ENCODE measurements around the gene BNC2.
A peak's percentile ranks its signal among the peaks of the same experiment; 100 is the strongest.
"Not testable (repeated sequence)": the region's sequence is repeated elsewhere in the genome, so short reads cannot be mapped to it uniquely, and the experiment has no call there.

The BNC2 gene, protein sequence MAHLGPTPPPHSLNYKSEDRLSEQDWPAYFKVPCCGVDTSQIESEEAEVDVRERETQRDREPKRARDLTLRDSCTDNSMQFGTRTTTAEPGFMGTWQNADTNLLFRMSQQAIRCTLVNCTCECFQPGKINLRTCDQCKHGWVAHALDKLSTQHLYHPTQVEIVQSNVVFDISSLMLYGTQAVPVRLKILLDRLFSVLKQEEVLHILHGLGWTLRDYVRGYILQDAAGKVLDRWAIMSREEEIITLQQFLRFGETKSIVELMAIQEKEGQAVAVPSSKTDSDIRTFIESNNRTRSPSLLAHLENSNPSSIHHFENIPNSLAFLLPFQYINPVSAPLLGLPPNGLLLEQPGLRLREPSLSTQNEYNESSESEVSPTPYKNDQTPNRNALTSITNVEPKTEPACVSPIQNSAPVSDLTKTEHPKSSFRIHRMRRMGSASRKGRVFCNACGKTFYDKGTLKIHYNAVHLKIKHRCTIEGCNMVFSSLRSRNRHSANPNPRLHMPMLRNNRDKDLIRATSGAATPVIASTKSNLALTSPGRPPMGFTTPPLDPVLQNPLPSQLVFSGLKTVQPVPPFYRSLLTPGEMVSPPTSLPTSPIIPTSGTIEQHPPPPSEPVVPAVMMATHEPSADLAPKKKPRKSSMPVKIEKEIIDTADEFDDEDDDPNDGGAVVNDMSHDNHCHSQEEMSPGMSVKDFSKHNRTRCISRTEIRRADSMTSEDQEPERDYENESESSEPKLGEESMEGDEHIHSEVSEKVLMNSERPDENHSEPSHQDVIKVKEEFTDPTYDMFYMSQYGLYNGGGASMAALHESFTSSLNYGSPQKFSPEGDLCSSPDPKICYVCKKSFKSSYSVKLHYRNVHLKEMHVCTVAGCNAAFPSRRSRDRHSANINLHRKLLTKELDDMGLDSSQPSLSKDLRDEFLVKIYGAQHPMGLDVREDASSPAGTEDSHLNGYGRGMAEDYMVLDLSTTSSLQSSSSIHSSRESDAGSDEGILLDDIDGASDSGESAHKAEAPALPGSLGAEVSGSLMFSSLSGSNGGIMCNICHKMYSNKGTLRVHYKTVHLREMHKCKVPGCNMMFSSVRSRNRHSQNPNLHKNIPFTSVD

DNA sequence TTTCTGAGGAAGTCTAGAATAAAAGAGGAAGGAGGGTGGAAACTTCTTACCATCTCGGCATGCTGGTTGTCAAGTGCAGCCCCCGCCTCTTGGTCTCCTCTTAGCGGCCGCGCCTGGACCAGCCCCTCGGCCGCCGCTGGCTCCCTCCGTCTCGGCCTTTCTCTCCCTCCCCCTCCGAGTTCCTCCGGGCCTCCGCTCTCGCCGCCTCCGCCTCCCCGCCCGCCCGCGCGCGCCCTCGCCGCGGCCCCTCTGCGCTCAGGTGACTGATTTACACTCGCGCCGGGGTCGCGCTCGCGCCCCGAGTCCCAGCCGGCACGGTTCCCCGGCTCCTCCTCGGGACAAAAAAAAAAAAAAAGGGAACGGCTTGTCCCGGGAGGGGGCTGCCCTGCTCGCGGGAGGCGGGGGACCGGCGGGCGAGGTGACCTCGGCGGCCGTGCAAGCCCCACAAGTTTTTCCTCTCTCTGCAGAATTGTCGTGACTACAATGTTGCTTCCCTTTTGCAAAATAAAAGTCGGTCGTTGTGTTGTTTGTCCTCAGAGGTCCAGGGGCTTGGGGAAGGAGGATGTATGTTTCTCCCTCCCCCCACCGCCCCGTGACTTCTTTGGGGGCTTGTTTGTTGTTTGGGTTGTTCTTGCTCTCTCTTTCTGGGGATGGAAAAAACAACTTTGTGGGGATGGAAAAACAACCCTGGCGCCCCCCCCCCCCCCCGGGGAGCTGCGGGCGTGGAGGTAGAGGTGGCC lies at the start of gene BNC2:
Gene BNC2 (minus strand): TSS at position 75 of the 740 bp plus-strand sequence. CDS start 22 bp downstream, at position 53.
- DNase-seq (ENCODE audit: low spot score): peak; percentile 89

DNA sequence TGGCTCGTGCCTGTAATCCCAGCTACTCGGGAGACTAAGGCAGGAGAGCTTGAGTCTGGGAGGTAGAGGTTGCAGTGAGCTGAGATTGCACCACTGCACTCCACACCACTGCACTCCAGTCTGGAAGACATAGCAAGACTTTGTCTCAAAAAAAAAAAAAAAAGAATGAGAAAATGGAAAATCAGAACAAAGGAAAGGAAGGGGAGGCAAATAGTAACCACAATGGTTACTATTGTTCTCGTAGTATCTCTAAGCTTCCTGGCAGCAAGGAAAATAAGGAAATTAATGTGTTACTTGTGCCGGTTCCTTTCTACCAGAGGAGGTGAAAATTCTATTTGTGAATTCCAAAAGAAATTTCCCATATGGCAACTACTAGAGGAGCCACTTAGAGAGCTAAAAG lies 48.5 kb upstream of the BNC2 start:
- DNase-seq (ENCODE audit: low spot score): no peak

DNA sequence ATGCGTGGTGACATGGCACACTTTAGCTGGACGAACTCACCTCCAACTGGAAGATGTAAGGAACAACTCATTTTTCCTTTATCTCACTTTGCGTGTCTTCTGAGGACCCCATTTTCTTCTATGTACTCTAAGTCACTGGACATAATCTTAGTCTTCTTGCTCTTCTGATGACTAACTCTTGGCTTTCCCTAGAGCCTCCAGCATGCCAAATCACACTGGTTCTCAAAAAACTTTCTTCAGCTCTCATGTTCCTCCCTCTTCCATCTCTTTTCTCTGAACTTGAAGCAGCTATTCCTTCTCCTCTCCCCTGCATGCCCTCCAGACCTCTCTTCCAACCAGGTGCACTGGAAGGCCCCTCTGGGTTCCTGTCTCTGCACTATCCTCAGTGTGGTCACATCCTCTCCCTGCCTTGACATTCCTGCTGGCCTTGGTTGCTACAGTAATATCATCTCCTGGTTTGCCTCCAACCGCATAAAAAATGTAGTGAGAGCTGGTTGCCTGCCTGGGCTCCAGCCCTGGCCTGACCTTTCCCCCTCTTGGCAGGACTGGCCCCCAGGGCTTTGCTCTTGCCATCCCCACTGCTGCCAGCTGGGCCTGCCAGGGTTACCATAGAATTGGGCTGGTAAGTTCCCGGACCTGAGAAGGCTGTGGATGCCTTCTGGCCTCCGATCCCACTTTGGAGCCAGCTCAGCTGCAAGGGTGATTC lies 44.8 kb upstream of the BNC2 start:
- DNase-seq (ENCODE audit: low spot score): no peak

DNA sequence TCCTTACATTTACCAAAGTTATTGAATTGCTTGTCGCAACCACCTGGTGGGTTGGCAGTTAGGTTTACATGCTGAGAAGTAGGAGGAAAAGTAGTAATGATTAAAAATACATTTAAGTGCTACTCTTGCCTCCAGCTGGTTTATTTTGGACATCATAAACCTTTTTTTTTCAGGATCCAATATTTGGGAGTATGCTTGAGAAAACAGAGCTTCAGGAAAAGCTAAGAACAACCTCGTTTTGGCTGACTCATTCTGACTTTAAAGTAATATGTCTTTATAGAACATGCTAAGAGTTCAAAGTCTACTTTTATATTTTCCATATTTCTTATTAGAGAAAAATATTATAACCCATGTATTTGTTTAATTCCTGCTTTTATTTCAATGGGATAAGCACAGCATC lies 41.7 kb upstream of the BNC2 start:
- DNase-seq (ENCODE audit: low spot score): no peak

DNA sequence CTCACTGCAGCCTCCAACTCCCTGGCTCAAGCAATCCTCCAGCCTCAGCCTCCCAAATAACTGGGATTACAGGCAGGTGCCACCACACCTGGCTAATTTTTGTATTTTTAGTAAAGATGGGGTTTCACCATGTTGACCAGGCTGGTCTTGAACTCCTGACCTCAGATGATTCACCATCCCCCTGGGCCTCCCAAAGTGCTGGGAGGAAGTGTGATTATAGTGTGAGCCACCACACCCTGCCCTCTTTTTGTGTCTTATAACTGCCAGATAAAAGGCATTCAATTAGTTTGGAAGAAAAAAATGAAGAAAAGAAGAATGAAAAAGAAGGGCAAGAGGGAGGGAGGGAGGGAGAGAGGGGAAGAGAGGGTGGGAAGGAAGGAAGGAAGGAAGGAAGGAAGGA lies 37.7 kb upstream of the BNC2 start:
- DNase-seq (ENCODE audit: low spot score): not testable (repeated sequence)

GRCh38 chr9:16904655-16905054 lies 34.2 kb upstream of the BNC2 start:
- no peak for DNase-seq (ENCODE audit: low spot score)

DNA sequence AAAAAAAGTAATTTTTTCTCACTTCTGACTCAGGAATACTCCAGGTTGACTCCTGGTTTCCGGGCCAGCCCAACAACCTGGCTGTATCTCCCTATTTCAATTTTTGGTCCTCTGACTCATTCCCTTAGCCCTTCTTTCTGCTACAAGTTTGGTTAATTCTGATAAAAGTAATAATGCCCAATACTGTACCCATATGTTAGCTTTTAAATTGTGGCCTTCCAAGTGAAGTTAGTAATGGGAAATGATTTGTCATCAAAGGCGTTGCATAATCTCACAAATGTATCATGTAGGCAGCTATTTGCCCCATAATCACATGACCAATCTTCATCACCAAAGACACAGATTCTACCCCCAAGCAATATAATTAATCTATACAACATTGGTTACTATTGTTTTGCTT lies 31.1 kb upstream of the BNC2 start:
- DNase-seq (ENCODE audit: low spot score): no peak

GRCh38 chr9:16899606-16900005 lies 29.1 kb upstream of the BNC2 start:
- no peak for DNase-seq (ENCODE audit: low spot score)

DNA sequence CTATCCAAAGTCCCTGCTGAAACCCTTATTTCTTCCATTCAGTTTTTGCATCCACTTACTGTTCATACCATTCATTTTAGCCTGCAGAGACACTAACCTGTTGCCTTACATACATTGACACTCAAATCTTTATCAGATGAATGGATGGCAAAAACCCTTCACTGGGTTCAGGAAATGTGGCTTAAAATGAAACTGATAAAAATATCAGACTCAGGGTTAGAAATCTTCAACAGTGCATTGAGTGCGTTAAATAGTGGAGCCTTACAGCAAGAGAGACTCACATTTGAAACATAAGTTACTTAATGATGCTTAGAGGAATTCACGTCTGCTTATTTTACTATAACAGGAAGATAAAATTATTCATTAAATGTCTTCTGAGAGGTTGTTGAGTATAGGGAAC lies 28.0 kb upstream of the BNC2 start:
- DNase-seq (ENCODE audit: low spot score): no peak

DNA sequence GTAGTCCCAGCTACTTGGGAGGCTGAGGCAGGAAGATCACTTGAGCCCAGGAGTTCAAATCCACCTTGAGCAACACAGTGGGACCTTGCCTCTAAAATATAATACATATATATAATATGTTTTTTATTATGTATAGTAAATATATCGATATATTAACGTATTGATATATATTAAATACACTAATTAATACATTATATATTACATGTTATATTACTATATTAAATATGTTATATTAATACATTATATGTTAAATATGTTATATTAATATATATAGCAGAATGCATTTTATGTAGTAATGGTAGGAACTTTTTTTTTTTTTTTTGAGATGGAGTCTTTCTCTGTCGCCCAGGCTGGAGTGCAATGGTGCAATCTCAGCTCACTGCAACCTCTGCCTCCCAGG lies 18.1 kb upstream of the BNC2 start:
- no peak for DNase-seq (ENCODE audit: low spot score)

DNA sequence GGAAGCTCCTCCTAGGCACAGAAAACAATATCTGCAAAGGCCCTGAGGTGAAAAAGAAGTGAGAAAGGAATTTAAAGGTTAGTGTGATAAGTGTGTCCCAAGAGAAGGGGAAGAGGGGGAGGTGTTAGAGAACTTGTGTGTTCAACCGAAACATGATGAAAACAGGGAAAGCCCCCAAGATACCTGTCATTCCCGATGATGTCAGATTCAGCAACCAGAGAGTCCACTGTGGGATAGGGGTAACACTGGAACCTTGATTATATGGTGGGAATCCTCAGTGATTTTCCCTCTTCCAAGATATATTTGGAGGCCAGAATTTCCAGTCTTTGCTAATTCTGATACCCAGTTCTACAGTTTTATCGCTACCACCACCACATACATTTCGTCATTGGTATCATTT lies 15.5 kb upstream of the BNC2 start:
- no peak for DNase-seq (ENCODE audit: low spot score)

- no peak for DNase-seq (ENCODE audit: low spot score)
Measured at GRCh38 chr9:16884952-16885513, 14.6 kb upstream of the BNC2 start.

- DNase-seq (ENCODE audit: low spot score): no peak
Measured at GRCh38 chr9:16884373-16884772, 13.9 kb upstream of the BNC2 start.

DNA sequence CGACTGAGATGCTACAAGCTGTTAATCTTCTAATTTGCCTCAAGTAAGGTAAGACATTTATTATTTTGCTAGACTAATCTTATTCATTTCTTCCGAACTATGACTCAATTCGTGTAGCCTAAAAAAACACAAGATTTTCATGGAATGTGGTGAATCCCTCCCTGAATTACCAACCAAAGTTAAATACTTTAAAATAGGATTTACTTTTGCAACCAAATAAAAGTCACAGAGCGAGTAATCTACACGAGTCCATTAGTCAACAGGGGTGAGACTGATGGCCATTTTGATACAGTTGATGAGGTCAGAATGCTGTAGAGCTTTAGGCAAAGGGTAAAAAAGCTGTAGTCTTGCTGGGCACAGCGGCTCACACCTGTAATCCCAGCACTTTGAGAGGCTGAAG lies 13.1 kb upstream of the BNC2 start:
- DNase-seq (ENCODE audit: low spot score): no peak

DNA sequence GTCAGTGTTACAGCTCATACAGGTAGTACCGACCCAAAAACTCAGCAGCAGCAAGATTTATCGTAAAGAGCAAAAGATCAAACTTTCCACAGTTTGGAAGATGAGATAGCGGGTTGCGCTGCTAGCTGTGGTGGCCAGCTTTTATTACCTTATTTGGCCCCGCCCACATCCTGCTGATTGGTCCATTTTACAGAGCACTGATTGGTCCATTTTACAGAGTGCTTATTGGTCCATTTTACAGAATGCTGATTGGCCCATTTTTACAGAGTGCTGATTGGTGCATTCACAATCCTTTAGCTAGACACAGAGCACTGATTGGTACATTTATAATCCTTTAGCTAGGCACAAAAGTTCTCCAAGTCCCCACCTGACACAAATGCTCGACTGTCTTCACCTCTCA lies 12.0 kb upstream of the BNC2 start:
- not testable (repeated sequence) for DNase-seq (ENCODE audit: low spot score)

- DNase-seq (ENCODE audit: low spot score): no peak
Measured at GRCh38 chr9:16879416-16879815, 8.9 kb upstream of the BNC2 start.

- DNase-seq (ENCODE audit: low spot score): no peak
Measured at GRCh38 chr9:16877256-16877655, 6.8 kb upstream of the BNC2 start.

GRCh38 chr9:16873126-16873802 lies 2.8 kb upstream of the BNC2 start:
- DNase-seq (ENCODE audit: low spot score): no peak

DNA sequence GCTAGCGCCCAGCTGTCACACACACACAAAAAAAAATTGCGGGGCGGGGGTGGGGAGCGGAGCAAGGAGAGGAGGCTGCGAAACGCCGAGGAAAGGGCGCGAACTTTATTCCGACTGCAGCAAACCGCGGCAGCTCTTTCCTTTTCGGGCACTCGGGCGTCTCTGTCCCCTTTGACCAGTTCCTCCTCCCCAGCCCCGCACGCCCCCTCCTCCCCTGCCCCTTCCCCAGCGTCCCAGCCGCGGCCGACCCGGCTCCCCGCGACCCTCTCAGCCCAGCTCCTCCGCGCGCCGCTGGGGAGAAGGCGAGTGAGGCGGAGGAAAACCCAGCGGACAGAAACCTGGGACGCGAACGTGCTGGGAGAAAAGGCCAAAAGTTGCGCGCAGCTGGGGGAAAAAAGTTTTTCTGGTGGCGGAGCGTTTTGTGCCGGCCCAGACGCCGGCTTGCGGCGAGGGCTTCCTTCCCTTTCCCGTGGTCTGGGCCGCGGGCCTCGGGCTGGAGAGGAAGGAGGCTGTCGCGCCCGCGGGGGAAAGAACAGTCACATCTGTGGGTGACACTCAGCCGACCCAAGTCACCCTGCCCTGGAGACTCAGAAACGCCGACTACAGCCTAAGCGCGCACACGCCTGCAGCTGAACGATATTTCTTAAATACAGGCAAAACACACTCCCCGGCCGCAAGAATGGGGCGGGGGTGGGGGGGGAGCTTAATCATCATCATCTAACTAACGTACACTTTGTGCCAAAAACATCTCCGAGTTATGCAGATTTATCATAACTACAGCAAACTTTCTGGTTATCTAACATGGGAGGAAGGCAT lies 1.1 kb upstream of the BNC2 start:
- DNase-seq (ENCODE audit: low spot score): peak; percentile 78
